ENCODE measurements around the gene ZNF132.
"Not testable (repeated sequence)": the region's sequence is repeated elsewhere in the genome, so short reads cannot be mapped to it uniquely, and the experiment has no call there.

Gene ZNF132

GRCh38 chr19:58408152-58409009 lies 31.6 kb downstream of the ZNF132 start, which contains the start of gene ZNF584:
Gene ZNF584 (plus strand): TSS chr19:58408649. CDS start chr19:58409148, 499 bp downstream.
- DNase-seq (ENCODE audit: low read depth in 2 of 3, low spot score in 2 of 3) = peak; percentile 78 to 90 (median 88)

GRCh38 chr19:58407658-58408151 lies 32.2 kb downstream of the ZNF132 start:
- no peak for DNase-seq (ENCODE audit: low read depth in 2 of 3, low spot score in 2 of 3)

GRCh38 chr19:58406818-58407657 lies 32.9 kb downstream of the ZNF132 start:
- no peak for DNase-seq (ENCODE audit: low read depth in 2 of 3, low spot score in 2 of 3)

- not testable (repeated sequence) for DNase-seq (ENCODE audit: low read depth in 2 of 3, low spot score in 2 of 3)
Observed at GRCh38 chr19:58403920-58404478, 36.0 kb downstream of the ZNF132 start.

GRCh38 chr19:58401840-58402421 lies 38.0 kb downstream of the ZNF132 start:
- no peak for DNase-seq (ENCODE audit: low read depth in 2 of 3, low spot score in 2 of 3)

GRCh38 chr19:58400916-58401839 lies 38.8 kb downstream of the ZNF132 start:
- peak; percentile 92 to 98 (median 93) for DNase-seq (ENCODE audit: low read depth in 2 of 3, low spot score in 2 of 3)

- no peak for DNase-seq (ENCODE audit: low read depth in 2 of 3, low spot score in 2 of 3)
Observed at GRCh38 chr19:58400316-58400915, 39.5 kb downstream of the ZNF132 start.

- no peak for DNase-seq (ENCODE audit: low read depth in 2 of 3, low spot score in 2 of 3)
Observed at GRCh38 chr19:58399903-58400302, 40.0 kb downstream of the ZNF132 start.

GRCh38 chr19:58398545-58398944 lies 41.4 kb downstream of the ZNF132 start:
- DNase-seq (ENCODE audit: low read depth in 2 of 3, low spot score in 2 of 3) = no peak

- DNase-seq (ENCODE audit: low read depth in 2 of 3, low spot score in 2 of 3) = no peak
Observed at GRCh38 chr19:58398087-58398486, 41.9 kb downstream of the ZNF132 start.

GRCh38 chr19:58397533-58398037 lies 42.4 kb downstream of the ZNF132 start:
- no peak for DNase-seq (ENCODE audit: low read depth in 2 of 3, low spot score in 2 of 3)

GRCh38 chr19:58396691-58397532 lies 43.0 kb downstream of the ZNF132 start:
- no peak for DNase-seq (ENCODE audit: low read depth in 2 of 3, low spot score in 2 of 3)

- no peak for DNase-seq (ENCODE audit: low read depth in 2 of 3, low spot score in 2 of 3)
Observed at GRCh38 chr19:58395979-58396627, 43.9 kb downstream of the ZNF132 start.

GRCh38 chr19:58395220-58395978 lies 44.6 kb downstream of the ZNF132 start, which contains the start of gene RNF225:
Gene RNF225 (plus strand): TSS chr19:58395656. CDS start chr19:58396090, 434 bp downstream.
- no peak for DNase-seq (ENCODE audit: low read depth in 2 of 3, low spot score in 2 of 3)

- DNase-seq (ENCODE audit: low read depth in 2 of 3, low spot score in 2 of 3) = no peak
Observed at GRCh38 chr19:58394821-58395219, 45.1 kb downstream of the ZNF132 start.

- no peak for DNase-seq (ENCODE audit: low read depth in 2 of 3, low spot score in 2 of 3)
Observed at GRCh38 chr19:58393725-58394033, 46.3 kb downstream of the ZNF132 start.

Measured in activated CD8-positive, alpha-beta memory T cell treated with anti-CD3 and anti-CD28 coated beads for 48 hours (primary cell).